IMR-90 (cell line): ENCODE measurements around the gene IL31RA. TPM values are rescaled to one million over a fixed set of nuclear protein-coding genes. Genes with fewer than 3 reads are reported as not detected.

Experiments used
- ATAC-seq: fragments of 200-7000 bp; cut with Tn5 transposase; 2 replicates; pipeline ENCODE4 v1.9.1; 2020; ENCODE audit warnings: low read depth, mild to moderate bottlenecking, moderate library complexity
- BruUV-seq: library from RNA; stranded (reverse); fragments of 400-500 nt; replicated peaks from 2 replicates; lab custom pipeline; 2021; lab: Mats Ljungman, UMichigan
- CTCF ChIA-PET: fragments of 300-600 bp; formaldehyde crosslinking; extraction: SDS; loops from one replicate; lab custom pipeline; 2021; ENCODE audit warnings: antibody characterized with exemption; lab: Yijun Ruan, JAX
- POLR2A ChIA-PET: fragments of 300-600 bp; sonication (Branson Sonifier 250); formaldehyde crosslinking; loops from one replicate; lab custom pipeline; 2022; ENCODE audit warnings: antibody characterized with exemption; ENCODE audit not compliant: unreplicated experiment; lab: Charles Lee
- DNase-seq: peaks from one replicate; pipeline ENCODE4 v3.0.0; 2013
- H2AFZ ChIP-seq: replicated peaks from 2 replicates; pipeline ENCODE3; 2013; ENCODE audit warnings: low read length, mild to moderate bottlenecking; ENCODE audit not compliant: poor library complexity
- H2AK5ac ChIP-seq: 2 replicates; pipeline ENCODE4 v1.6.1; 2013; ENCODE audit warnings: low read depth, low read length, inconsistent platforms
- H2AK9ac ChIP-seq: replicated peaks from 2 replicates; pipeline ENCODE3; 2013; ENCODE audit warnings: mild to moderate bottlenecking, low read depth, low read length, moderate library complexity; ENCODE audit not compliant: poor library complexity
- H2BK120ac ChIP-seq: 2 replicates; pipeline ENCODE4 v1.6.1; 2013; ENCODE audit warnings: low read depth, low read length, inconsistent platforms
- H2BK15ac ChIP-seq: 3 replicates; pipeline ENCODE4 v1.6.1; 2013; ENCODE audit warnings: low read depth, low read length, inconsistent platforms
- H2BK20ac ChIP-seq: 2 replicates; pipeline ENCODE4 v1.6.1; 2013; ENCODE audit warnings: low read depth, mild to moderate bottlenecking, inconsistent platforms, low read length, moderate library complexity
- H2BK5ac ChIP-seq: 2 replicates; pipeline ENCODE4 v1.6.1; 2013; ENCODE audit warnings: mild to moderate bottlenecking, low read depth, low read length, inconsistent platforms; ENCODE audit not compliant: poor library complexity, severe bottlenecking
- H3K14ac ChIP-seq: replicated peaks from 2 replicates; pipeline ENCODE4 v1.6.1; 2013; ENCODE audit warnings: low read depth, low read length, inconsistent platforms
- H3K18ac ChIP-seq: 2 replicates; pipeline ENCODE4 v1.6.1; 2013; ENCODE audit warnings: low read depth, low read length, control low read depth
- H3K23ac ChIP-seq: 2 replicates; pipeline ENCODE4 v1.6.1; 2013; ENCODE audit warnings: low read depth, low read length, inconsistent platforms
- H3K27ac ChIP-seq: 2 replicates; pipeline ENCODE4 v1.5.1; 2013; ENCODE audit warnings: mild to moderate bottlenecking, control low read depth, low read length; ENCODE audit not compliant: insufficient read depth
- H3K27me3 ChIP-seq: 2 replicates; pipeline ENCODE4 v1.6.1; 2013; ENCODE audit warnings: low read length; ENCODE audit not compliant: control insufficient read depth, insufficient read depth
- H3K36me3 ChIP-seq: 2 replicates; pipeline ENCODE4 v1.6.1; 2013; ENCODE audit warnings: low read length, mixed read lengths; ENCODE audit not compliant: control insufficient read depth, insufficient read depth
- H3K4ac ChIP-seq: 2 replicates; pipeline ENCODE4 v1.6.1; 2013; ENCODE audit warnings: low read depth, low read length, inconsistent platforms
- H3K4me1 ChIP-seq: 2 replicates; pipeline ENCODE4 v1.6.1; 2013; ENCODE audit warnings: low read length, mixed read lengths; ENCODE audit not compliant: control insufficient read depth, insufficient read depth
- H3K4me2 ChIP-seq: 2 replicates; pipeline ENCODE4 v1.6.1; 2013; ENCODE audit warnings: low read depth, mild to moderate bottlenecking, control low read depth, low read length, moderate library complexity
- H3K4me3 ChIP-seq: 2 replicates; pipeline ENCODE4 v1.5.1; 2013; ENCODE audit warnings: low read depth, mild to moderate bottlenecking, control low read depth, low read length, moderate library complexity; ENCODE audit not compliant: insufficient read depth
- H3K56ac ChIP-seq: 2 replicates; pipeline ENCODE4 v1.6.1; 2013; ENCODE audit warnings: low read length, inconsistent platforms; ENCODE audit not compliant: insufficient read depth; ENCODE audit errors: extremely low read depth
- H3K79me1 ChIP-seq, 2 experiments: 2 replicates each; pipeline ENCODE4 v1.6.1; 2013; ENCODE audit warnings: low read length in 2 of 2, inconsistent platforms in 1 of 2, low read depth in 1 of 2
- H3K9ac ChIP-seq: 2 replicates; pipeline ENCODE4 v1.6.1; 2013; ENCODE audit warnings: low read depth, low read length, control low read depth
- H3K9me1 ChIP-seq: 2 replicates; pipeline ENCODE4 v1.6.1; 2013; ENCODE audit warnings: low read length, inconsistent platforms; ENCODE audit not compliant: insufficient read depth
- H3K9me3 ChIP-seq: 2 replicates; pipeline ENCODE4 v1.6.1; 2013; ENCODE audit warnings: low read length; ENCODE audit not compliant: control insufficient read depth, insufficient read depth
- H4K20me1 ChIP-seq: 2 replicates; pipeline ENCODE4 v1.6.1; 2013; ENCODE audit warnings: low read length, inconsistent platforms; ENCODE audit not compliant: insufficient read depth
- H4K5ac ChIP-seq: 2 replicates; pipeline ENCODE4 v1.6.1; 2013; ENCODE audit warnings: mild to moderate bottlenecking, low read depth, low read length, control low read depth
- H4K8ac ChIP-seq, 2 experiments: 2 replicates each; pipeline ENCODE4 v1.6.1; 2013; ENCODE audit warnings: low read depth in 2 of 2, low read length in 2 of 2, control low read depth in 1 of 2, inconsistent platforms in 1 of 2
- H4K91ac ChIP-seq: 2 replicates; pipeline ENCODE4 v1.6.1; 2013; ENCODE audit warnings: low read depth, low read length, inconsistent platforms; ENCODE audit not compliant: insufficient read depth
- BHLHE40 ChIP-seq: fragments of 150-350 bp; IDR thresholded peaks from 2 replicates; pipeline ENCODE4 v1.6.1; 2016; ENCODE audit warnings: mild to moderate bottlenecking, low read depth, low read length
- CEBPB ChIP-seq: IDR thresholded peaks from 2 replicates; pipeline ENCODE4 v1.6.1; 2012; ENCODE audit warnings: low read depth, low read length, improper control_type of control experiment
- CHD1 ChIP-seq: IDR thresholded peaks from 2 replicates; pipeline ENCODE4 v1.6.1; 2012; ENCODE audit warnings: low read depth, low read length, improper control_type of control experiment
- ELK1 ChIP-seq: fragments of 150-350 bp; IDR thresholded peaks from 2 replicates; pipeline ENCODE4 v1.6.1; 2016; ENCODE audit warnings: low read depth, mild to moderate bottlenecking, low read length, moderate library complexity, borderline replicate concordance
- FOS ChIP-seq: fragments of 150-350 bp; IDR thresholded peaks from 2 replicates; pipeline ENCODE4 v1.6.1; 2016; ENCODE audit warnings: low read depth, low read length
- MAFK ChIP-seq: IDR thresholded peaks from 2 replicates; pipeline ENCODE4 v1.6.1; 2012; ENCODE audit warnings: low read depth, low read length, improper control_type of control experiment
- MAZ ChIP-seq: IDR thresholded peaks from 2 replicates; pipeline ENCODE4 v1.6.1; 2012; ENCODE audit warnings: low read depth, mild to moderate bottlenecking, low read length, improper control_type of control experiment, moderate library complexity, borderline replicate concordance
- MXI1 ChIP-seq: IDR thresholded peaks from 2 replicates; pipeline ENCODE4 v1.6.1; 2012; ENCODE audit warnings: low read depth, mild to moderate bottlenecking, low read length, moderate library complexity, borderline replicate concordance
- NFE2L2 ChIP-seq: fragments of 150-350 bp; IDR thresholded peaks from 2 replicates; pipeline ENCODE4 v1.6.1; 2016; ENCODE audit warnings: low read depth, mild to moderate bottlenecking, low read length
- POLR2A ChIP-seq: IDR thresholded peaks from 2 replicates; pipeline ENCODE4 v1.6.1; 2012; ENCODE audit warnings: mild to moderate bottlenecking, low read depth, low read length
- RAD21 ChIP-seq: IDR thresholded peaks from 2 replicates; pipeline ENCODE4 v1.6.1; 2012; ENCODE audit warnings: low read length, improper control_type of control experiment
- RCOR1 ChIP-seq: IDR thresholded peaks from 2 replicates; pipeline ENCODE4 v1.6.1; 2012; ENCODE audit warnings: mild to moderate bottlenecking, low read length, improper control_type of control experiment; ENCODE audit not compliant: insufficient replicate concordance
- RFX5 ChIP-seq: IDR thresholded peaks from 2 replicates; pipeline ENCODE4 v1.8.0; 2012; ENCODE audit warnings: low read depth, mild to moderate bottlenecking, low read length, moderate library complexity
- SMC3 ChIP-seq: fragments of 150-350 bp; IDR thresholded peaks from 2 replicates; pipeline ENCODE4 v1.6.1; 2016; ENCODE audit warnings: low read depth, mild to moderate bottlenecking, antibody characterized with exemption, low read length, moderate library complexity
- USF2 ChIP-seq: fragments of 150-350 bp; IDR thresholded peaks from 2 replicates; pipeline ENCODE4 v1.6.1; 2017; ENCODE audit warnings: mild to moderate bottlenecking, antibody characterized with exemption, low read length, low read depth
- WGBS, 2 experiments: methylation state at CpG; one replicate each; pipeline versions ENCODE4 v1.1.5 to v1.1.7; 2013; ENCODE audit warnings: missing lambda C conversion rate in 2 of 2; ENCODE audit not compliant: insufficient read length in 1 of 2; ENCODE audit errors: extremely low coverage in 2 of 2; 5-methylcytosine and 5-hydroxymethylcytosine counted together
- dilution Hi-C: fragments of 300-500 bp; cut with HindIII; formaldehyde crosslinking; loops from one replicate; pipeline ENCODE4 v1.14.3; 2018; ENCODE audit warnings: low sequenced_read_pairs; ENCODE audit not compliant: unreplicated experiment
- in situ Hi-C: fragments of 300-500 bp; cut with MboI; formaldehyde crosslinking; loops from 3 replicates; pipeline ENCODE4 v1.14.3; 2019; ENCODE audit warnings: low sequenced_read_pairs, inconsistent platforms, mixed read lengths
- intact Hi-C: fragments of 100-400 bp; cut with micrococcal nuclease; formaldehyde crosslinking; loops from 2 replicates; pipeline ENCODE4 v1.10.0; 2022
- polyA plus RNA-seq, 3 experiments: library from polyadenylated mRNA; depleted of rRNA; stranded (reverse); fragments of >200 nt; gene quantifications; 2 replicates each; pipeline ENCODE4 v1.2.3, GENCODE V29; 2012; ENCODE audit warnings: low replicate concordance in 1 of 3
- total RNA-seq: library from RNA; depleted of rRNA; stranded (reverse); fragments of >200 nt; gene quantifications from 2 replicates; pipeline ENCODE4 v1.2.3, GENCODE V29; 2012
- TF ChIP-seq, protein P1 (sequence below): conservative IDR thresholded peaks from 2 replicates; pipeline ENCODE4 v1.5.1; 2012; ENCODE audit warnings: mild to moderate bottlenecking, low read depth, low read length, improper control_type of control experiment

IL31RA gene
- total and polyA plus RNA-seq, 2 of the 4 experiments (the other 2 are of a cell fraction) = 0.39 to 0.90 TPM

- Histone ChIP-seq H4K5ac (no peak overlapping the region), H2AFZ (no peak overlapping the region)
- in situ Hi-C loops = loop anchor here (10.0 to 25.0 kb wide), 2 partner anchors 865 to 1242 kb away; no protein-coding TSS in a partner anchor
These were observed 118.8 kb downstream of the IL31RA start for GRCh38 chr5:55969956-55970355.

More at GRCh38 chr5:55969956-55970355, 118.8 kb downstream of the IL31RA start:
- peak overlapping the region; percentile 85 for H3K4me2 ChIP-seq
- intact Hi-C loops = no loop called here
- DNase-seq (peak; percentile 54), ATAC-seq (peak; percentile 88)
- no peak overlapping the region for H2BK15ac ChIP-seq
- H2AK5ac ChIP-seq = 0 out of 2 replicates have a peak overlapping the region, but pooled peaks have one; percentile 25
- peak overlapping the region; percentile 64; the same call in 1 of the 2 replicates for H3K4ac ChIP-seq
- no peak overlapping the region for H3K4me3 ChIP-seq
- 0 out of 2 replicates have a peak overlapping the region, but pooled peaks have one; percentile 14 for H3K14ac ChIP-seq
- no TSS peak for BruUV-seq
- no peaks in the 10 kb centered on the region for H3K27me3 ChIP-seq
- H3K23ac ChIP-seq = no peak overlapping the region
- H3K27ac ChIP-seq = peak overlapping the region; percentile 45
- no peak overlapping the region for H3K56ac ChIP-seq
- TF ChIP-seq RAD21 (no peak), USF2 (no peak), FOS (no peak), CHD1 (no peak), ELK1 (no peak), SMC3 (no peak), CEBPB (no peak), MAFK (no peak), BHLHE40 (no peak), POLR2A (no peak), MXI1 (no peak), RFX5 (no peak), MAZ (no peak), NFE2L2 (no peak), RCOR1 (no peak)
- TF ChIP-seq, protein P1, sequence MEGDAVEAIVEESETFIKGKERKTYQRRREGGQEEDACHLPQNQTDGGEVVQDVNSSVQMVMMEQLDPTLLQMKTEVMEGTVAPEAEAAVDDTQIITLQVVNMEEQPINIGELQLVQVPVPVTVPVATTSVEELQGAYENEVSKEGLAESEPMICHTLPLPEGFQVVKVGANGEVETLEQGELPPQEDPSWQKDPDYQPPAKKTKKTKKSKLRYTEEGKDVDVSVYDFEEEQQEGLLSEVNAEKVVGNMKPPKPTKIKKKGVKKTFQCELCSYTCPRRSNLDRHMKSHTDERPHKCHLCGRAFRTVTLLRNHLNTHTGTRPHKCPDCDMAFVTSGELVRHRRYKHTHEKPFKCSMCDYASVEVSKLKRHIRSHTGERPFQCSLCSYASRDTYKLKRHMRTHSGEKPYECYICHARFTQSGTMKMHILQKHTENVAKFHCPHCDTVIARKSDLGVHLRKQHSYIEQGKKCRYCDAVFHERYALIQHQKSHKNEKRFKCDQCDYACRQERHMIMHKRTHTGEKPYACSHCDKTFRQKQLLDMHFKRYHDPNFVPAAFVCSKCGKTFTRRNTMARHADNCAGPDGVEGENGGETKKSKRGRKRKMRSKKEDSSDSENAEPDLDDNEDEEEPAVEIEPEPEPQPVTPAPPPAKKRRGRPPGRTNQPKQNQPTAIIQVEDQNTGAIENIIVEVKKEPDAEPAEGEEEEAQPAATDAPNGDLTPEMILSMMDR = no peak
- peaks cover 12% of the 10 kb centered on the region; the same call in 1 of the 2 replicates for H4K20me1 ChIP-seq
- no peaks in the 10 kb centered on the region for H3K9me3 ChIP-seq
- peaks cover 37% of the 10 kb centered on the region for H3K36me3 ChIP-seq
- H4K8ac ChIP-seq = peak overlapping the region in 1 of 2 experiments; percentile 22; a peak in 2 of 4 replicates
- H2BK120ac ChIP-seq = 0 out of 2 replicates have a peak overlapping the region, but pooled peaks have one; percentile 54
- CTCF ChIA-PET = no interaction called here
- H2AK9ac ChIP-seq = peak overlapping the region; percentile 0
- peak overlapping the region; percentile 9; the same call in 1 of the 2 replicates for H4K91ac ChIP-seq
- peak overlapping the region; percentile 24; the same call in 1 of the 2 replicates for H3K9ac ChIP-seq
- peak overlapping the region; percentile 71; the same call in 1 of the 2 replicates for H3K18ac ChIP-seq
- H3K9me1 ChIP-seq = peaks cover 3% of the 10 kb centered on the region; the same call in 1 of the 2 replicates
- dilution Hi-C loops = no loop called here
- POLR2A ChIA-PET = no interaction called here
- H2BK5ac ChIP-seq = peak overlapping the region; percentile 92
- WGBS, 2 experiments = no CpG with 5 or more reads among the region's 1 CpG
- peaks cover 8 to 52% of the 10 kb centered on the region in 2 experiments for H3K79me1 ChIP-seq
- H2BK20ac ChIP-seq = no peak overlapping the region; the same call in 1 of the 2 replicates
- H3K4me1 ChIP-seq = peaks cover 5% of the 10 kb centered on the region
